Trophoblast cell (in vitro differentiated cells and primary cell): Measurements from ENCODE around the gene EPPIN.

ENCODE experiments used
- DNase-seq, 2 donors: peaks; one replicate each; pipeline ENCODE4 v3.0.0-alpha.2; 2016
- H2AFZ ChIP-seq: 2 replicates; pipeline ENCODE4 v1.6.1; 2013; ENCODE audit warnings: low read length, moderate library complexity, mild to moderate bottlenecking; ENCODE audit not compliant: insufficient read depth, poor library complexity
- H2AK5ac ChIP-seq: 2 replicates; pipeline ENCODE4 v1.6.1; 2013; ENCODE audit warnings: mild to moderate bottlenecking, low read length
- H2BK120ac ChIP-seq: 2 replicates; pipeline ENCODE4 v1.6.1; 2013; ENCODE audit warnings: low read length, mild to moderate bottlenecking, moderate library complexity; ENCODE audit not compliant: insufficient read depth, poor library complexity
- H2BK12ac ChIP-seq: 2 replicates; pipeline ENCODE4 v1.6.1; 2013; ENCODE audit warnings: mild to moderate bottlenecking, low read length, moderate library complexity
- H2BK5ac ChIP-seq: 2 replicates; pipeline ENCODE4 v1.6.1; 2013; ENCODE audit warnings: low read length, low read depth, moderate library complexity, mild to moderate bottlenecking; ENCODE audit not compliant: poor library complexity
- H3K14ac ChIP-seq: 2 replicates; pipeline ENCODE4 v1.6.1; 2013; ENCODE audit warnings: mild to moderate bottlenecking, low read length
- H3K18ac ChIP-seq: 2 replicates; pipeline ENCODE4 v1.6.1; 2013; ENCODE audit warnings: mild to moderate bottlenecking, low read length
- H3K23ac ChIP-seq: 2 replicates; pipeline ENCODE4 v1.6.1; 2013; ENCODE audit warnings: low read length
- H3K27ac ChIP-seq: 2 replicates; pipeline ENCODE4 v1.5.1; 2013; ENCODE audit warnings: low read depth, mild to moderate bottlenecking, inconsistent platforms, low read length, moderate library complexity
- H3K27me3 ChIP-seq: 2 replicates; pipeline ENCODE4 v1.6.1; 2013; ENCODE audit warnings: inconsistent platforms, mild to moderate bottlenecking, low read length, moderate library complexity; ENCODE audit not compliant: insufficient read depth
- H3K36me3 ChIP-seq, 2 experiments: 1 replicate in 1 of 2; 2 replicates in 1 of 2; pipeline ENCODE4 v1.6.1; 2013; ENCODE audit warnings: low read length in 2 of 2, mild to moderate bottlenecking in 2 of 2, moderate library complexity in 1 of 2; ENCODE audit not compliant: insufficient read depth in 2 of 2, control insufficient read depth in 1 of 2
- H3K4ac ChIP-seq: 2 replicates; pipeline ENCODE4 v1.6.1; 2013; ENCODE audit warnings: low read depth, mild to moderate bottlenecking, low read length, moderate library complexity
- H3K4me1 ChIP-seq, 2 experiments: 1 replicate in 1 of 2; 2 replicates in 1 of 2; pipeline ENCODE4 v1.6.1; 2013; ENCODE audit warnings: low read length in 2 of 2, mild to moderate bottlenecking in 2 of 2, moderate library complexity in 1 of 2; ENCODE audit not compliant: insufficient read depth in 2 of 2, control insufficient read depth in 1 of 2
- H3K4me2 ChIP-seq: 2 replicates; pipeline ENCODE4 v1.6.1; 2013; ENCODE audit warnings: inconsistent platforms, mild to moderate bottlenecking, low read length, moderate library complexity
- H3K4me3 ChIP-seq: 2 replicates; pipeline ENCODE4 v1.5.1; 2013; ENCODE audit warnings: mild to moderate bottlenecking, low read depth, low read length, inconsistent platforms
- H3K79me1 ChIP-seq: one replicate; pipeline ENCODE4 v1.6.1; 2013; ENCODE audit warnings: low read length
- H3K79me2 ChIP-seq: 2 replicates; pipeline ENCODE4 v1.6.1; 2013; ENCODE audit warnings: low read length, mild to moderate bottlenecking; ENCODE audit not compliant: control insufficient read depth, insufficient read depth, poor library complexity
- H3K9ac ChIP-seq: 2 replicates; pipeline ENCODE4 v1.6.1; 2013; ENCODE audit warnings: mild to moderate bottlenecking, low read length
- H3K9me3 ChIP-seq: 2 replicates; pipeline ENCODE4 v1.6.1; 2013; ENCODE audit warnings: low read depth, mild to moderate bottlenecking, control low read depth, inconsistent platforms, low read length; ENCODE audit not compliant: insufficient read depth
- H4K12ac ChIP-seq: 2 replicates; pipeline ENCODE4 v1.6.1; 2013; ENCODE audit warnings: low read depth, mild to moderate bottlenecking, low read length, moderate library complexity
- H4K8ac ChIP-seq: 2 replicates; pipeline ENCODE4 v1.6.1; 2013; ENCODE audit warnings: low read depth, mild to moderate bottlenecking, low read length, moderate library complexity
- H4K91ac ChIP-seq: one replicate; pipeline ENCODE4 v1.6.1; 2013; ENCODE audit warnings: low read depth, mild to moderate bottlenecking, low read length, moderate library complexity
- WGBS: extraction: QIAGEN DNeasy Blood & Tissue Kit; methylation state at CpG from one replicate; pipeline ENCODE4 v1.1.7; 2013; ENCODE audit warnings: missing lambda C conversion rate; ENCODE audit not compliant: insufficient read length, insufficient coverage; ENCODE audit errors: extremely low coverage; 5-methylcytosine and 5-hydroxymethylcytosine counted together

EPPIN gene

DNA sequence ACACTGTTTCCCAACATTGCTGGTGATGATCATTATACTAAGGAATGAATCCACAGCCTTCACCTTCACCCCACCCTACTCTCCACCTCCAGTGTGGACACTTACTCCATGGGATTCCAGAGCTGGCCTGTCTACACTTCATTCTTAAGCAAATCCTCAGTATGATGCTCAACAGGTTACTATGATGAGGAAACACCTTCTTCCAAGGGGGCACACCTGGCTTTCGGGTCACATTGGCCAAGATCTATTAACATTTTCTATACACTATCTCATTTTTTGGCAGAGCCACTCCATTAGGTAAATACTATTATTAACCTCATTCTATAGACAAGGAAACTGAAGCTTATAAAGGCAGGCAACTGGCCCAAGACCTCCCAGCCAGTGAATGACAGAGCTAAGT, 8.0 kb upstream of the EPPIN start:
- Histone ChIP-seq H3K79me2 (no peaks in the 10 kb centered on the region), H3K27me3 (no peaks in the 10 kb centered on the region), H4K12ac (no peak overlapping the region), H3K14ac (no peak overlapping the region), H3K23ac (no peak overlapping the region), H3K18ac (no peak overlapping the region), H3K27ac (no peak overlapping the region), H3K4me1 (no peaks in the 10 kb centered on the region), H2AFZ (no peak overlapping the region), H3K4me3 (no peak overlapping the region), H4K8ac (no peak overlapping the region), H3K4me2 (no peak overlapping the region), H3K79me1 (no peaks in the 10 kb centered on the region), H2BK120ac (no peak overlapping the region), H3K9ac (no peak overlapping the region), H3K36me3 (no peaks in the 10 kb centered on the region), H3K9me3 (peaks cover 2% of the 10 kb centered on the region), H2AK5ac (no peak overlapping the region), H4K91ac (no peak overlapping the region), H2BK5ac (no peak overlapping the region), H2BK12ac (no peak overlapping the region), H3K4ac (no peak overlapping the region)
- WGBS = no CpG with 5 or more reads among the region's 1 CpG
- no peak for DNase-seq

DNA sequence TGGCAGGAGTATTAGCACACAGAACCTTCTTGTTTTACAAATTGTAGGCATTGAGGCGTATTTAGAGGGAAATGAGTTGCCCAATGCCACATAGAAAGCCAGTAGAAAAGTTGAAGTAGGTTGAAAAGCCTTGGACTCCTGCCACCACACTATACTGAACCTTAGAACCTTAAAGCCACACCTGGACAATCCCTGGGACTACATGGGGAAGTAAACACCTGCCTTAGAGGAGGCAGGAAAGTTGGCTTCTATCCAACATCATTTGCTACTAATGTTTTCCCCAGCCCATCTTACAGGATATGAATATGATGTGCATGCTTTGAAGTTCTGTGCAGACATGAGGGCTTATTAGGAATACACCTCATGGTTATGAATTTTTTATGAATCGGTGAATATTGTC, 5.3 kb upstream of the EPPIN start:
- Histone ChIP-seq H2BK5ac (no peak overlapping the region), H4K91ac (no peak overlapping the region), H3K27ac (no peak overlapping the region), H3K4me2 (no peak overlapping the region), H3K23ac (no peak overlapping the region), H3K79me2 (no peaks in the 10 kb centered on the region), H3K9me3 (peaks cover 2% of the 10 kb centered on the region), H3K27me3 (no peaks in the 10 kb centered on the region), H3K4me3 (no peak overlapping the region), H3K9ac (no peak overlapping the region), H2AK5ac (no peak overlapping the region), H4K12ac (no peak overlapping the region), H2BK12ac (no peak overlapping the region), H3K79me1 (no peaks in the 10 kb centered on the region), H3K4ac (no peak overlapping the region), H4K8ac (no peak overlapping the region), H2BK120ac (no peak overlapping the region), H3K18ac (no peak overlapping the region), H3K14ac (no peak overlapping the region), H2AFZ (no peak overlapping the region), H3K36me3 (no peaks in the 10 kb centered on the region), H3K4me1 (no peaks in the 10 kb centered on the region)
- no peak for DNase-seq
- no CpG with 5 or more reads among the region's 2 CpGs for WGBS

DNA sequence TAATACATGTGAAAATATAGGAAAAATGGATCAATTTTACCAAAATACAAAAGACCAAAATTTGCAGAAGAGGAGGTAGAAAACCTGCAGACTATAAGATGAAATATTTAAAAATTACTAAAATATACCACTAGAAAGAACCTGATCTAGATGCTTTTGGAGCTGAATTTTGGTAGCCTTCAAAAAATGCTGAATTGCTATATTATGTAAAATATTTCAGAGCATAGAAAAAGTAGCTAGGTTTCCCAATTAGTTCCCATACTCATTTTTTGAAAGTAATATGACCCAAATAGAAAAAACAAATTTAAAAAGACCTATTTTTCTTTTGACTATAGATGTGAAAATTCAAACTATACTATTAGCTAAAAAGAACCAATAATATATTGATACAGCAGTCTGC, 3.6 kb upstream of the EPPIN start:
- no peak overlapping the region for H3K9ac ChIP-seq
- no peak overlapping the region for H4K91ac ChIP-seq
- no peak overlapping the region for H3K23ac ChIP-seq
- no peaks in the 10 kb centered on the region for H3K27me3 ChIP-seq
- no peaks in the 10 kb centered on the region for H3K4me1 ChIP-seq
- H3K27ac ChIP-seq = no peak overlapping the region
- H3K4ac ChIP-seq = no peak overlapping the region
- H3K4me3 ChIP-seq = no peak overlapping the region
- H3K79me1 ChIP-seq = no peaks in the 10 kb centered on the region
- peaks cover 2% of the 10 kb centered on the region for H3K9me3 ChIP-seq
- no peak overlapping the region for H4K12ac ChIP-seq
- H3K4me2 ChIP-seq = no peak overlapping the region
- no peak overlapping the region for H2BK5ac ChIP-seq
- no peak for DNase-seq
- H3K36me3 ChIP-seq = no peaks in the 10 kb centered on the region
- H3K18ac ChIP-seq = no peak overlapping the region
- H3K79me2 ChIP-seq = no peaks in the 10 kb centered on the region
- H4K8ac ChIP-seq = no peak overlapping the region
- no peak overlapping the region for H2BK12ac ChIP-seq
- H2AFZ ChIP-seq = no peak overlapping the region
- H2AK5ac ChIP-seq = no peak overlapping the region
- no peak overlapping the region for H3K14ac ChIP-seq
- H2BK120ac ChIP-seq = no peak overlapping the region

DNA sequence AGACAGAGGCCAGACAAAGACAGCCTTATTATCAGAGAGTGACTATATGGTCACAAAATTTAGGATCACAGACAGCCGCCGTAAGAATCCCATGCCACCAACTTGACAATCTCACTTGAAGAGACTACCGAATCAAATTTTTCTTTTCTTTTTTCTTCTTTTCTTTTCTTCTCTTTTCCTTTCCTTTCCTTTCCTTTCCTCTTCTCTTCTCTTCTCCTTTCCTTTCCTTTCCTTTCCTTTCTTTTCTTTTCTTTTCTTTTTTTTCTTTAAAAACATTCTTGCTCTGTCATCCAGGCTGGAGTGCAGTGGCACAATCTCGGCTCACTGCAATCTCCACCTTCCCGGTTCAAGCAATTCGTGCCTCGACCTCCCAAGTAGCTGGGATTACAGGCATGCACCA, 1.2 kb upstream of the EPPIN start:
- H3K9me3 ChIP-seq = peaks cover 2% of the 10 kb centered on the region
- no peaks in the 10 kb centered on the region for H3K79me2 ChIP-seq
- no peak for DNase-seq
- no peak overlapping the region for H3K18ac ChIP-seq
- no peak overlapping the region for H2BK12ac ChIP-seq
- H2BK5ac ChIP-seq = no peak overlapping the region
- H3K4me3 ChIP-seq = no peak overlapping the region
- H3K27me3 ChIP-seq = no peaks in the 10 kb centered on the region
- H3K14ac ChIP-seq = no peak overlapping the region
- H2AK5ac ChIP-seq = no peak overlapping the region
- no peak overlapping the region for H3K23ac ChIP-seq
- H3K4me1 ChIP-seq = no peaks in the 10 kb centered on the region
- H2BK120ac ChIP-seq = no peak overlapping the region
- no peak overlapping the region for H3K9ac ChIP-seq
- H4K8ac ChIP-seq = no peak overlapping the region
- H4K12ac ChIP-seq = no peak overlapping the region
- H2AFZ ChIP-seq = no peak overlapping the region
- no peak overlapping the region for H3K4me2 ChIP-seq
- no peaks in the 10 kb centered on the region for H3K79me1 ChIP-seq
- no peak overlapping the region for H3K4ac ChIP-seq
- no peaks in the 10 kb centered on the region for H3K36me3 ChIP-seq
- no peak overlapping the region for H4K91ac ChIP-seq
- WGBS = 100% methylated on average over 1 of the region's 7 CpGs
- no peak overlapping the region for H3K27ac ChIP-seq
